Sigmoid colon (tissue), 4 donors: ENCODE data around the gene ZNF467.

Experiments used
- POLR2A ChIP-seq, 2 donors: fragments of 450-650 bp; IDR thresholded peaks; one replicate each; pipeline ENCODE4 v1.6.1; 2016; ENCODE audit warnings: antibody characterized with exemption in 2 of 2, mild to moderate bottlenecking in 2 of 2, moderate library complexity in 2 of 2
- POLR2AphosphoS5 ChIP-seq, 4 donors: sonication (generic); formaldehyde crosslinking; IDR thresholded peaks; one replicate each; pipeline ENCODE4 v1.6.1; 2017; ENCODE audit warnings: antibody characterized with exemption in 4 of 4
- TF ChIP-seq, protein P1 (sequence below), 4 experiments: fragments of 450-650 bp in 3 of 4; fragments of 200-600 bp in 1 of 4; IDR thresholded peaks; one replicate each; pipeline ENCODE4 v1.5.1; 2016 to 2019; ENCODE audit warnings: antibody characterized with exemption in 4 of 4, mild to moderate bottlenecking in 3 of 4, moderate library complexity in 2 of 4

DNA sequence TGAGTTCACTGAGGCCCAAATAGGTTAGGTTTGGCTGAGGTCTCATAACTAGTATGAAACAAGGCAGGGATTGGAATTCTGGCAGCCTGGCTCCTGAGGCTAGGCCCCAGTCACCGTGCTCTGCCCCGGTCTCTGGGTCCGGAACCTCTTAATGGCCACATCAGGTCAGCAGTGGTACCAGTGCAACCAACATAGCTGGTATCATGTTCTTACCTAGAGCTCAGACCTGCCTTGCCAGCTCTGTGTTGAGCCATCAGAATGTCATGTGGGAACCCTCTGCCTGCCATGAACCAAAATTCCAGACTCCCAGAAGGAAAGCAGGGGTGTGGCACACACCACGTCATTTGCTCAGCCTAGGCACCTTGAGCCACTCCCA lies 56.5 kb downstream of the ZNF467 start:
- TF ChIP-seq, protein P1, sequence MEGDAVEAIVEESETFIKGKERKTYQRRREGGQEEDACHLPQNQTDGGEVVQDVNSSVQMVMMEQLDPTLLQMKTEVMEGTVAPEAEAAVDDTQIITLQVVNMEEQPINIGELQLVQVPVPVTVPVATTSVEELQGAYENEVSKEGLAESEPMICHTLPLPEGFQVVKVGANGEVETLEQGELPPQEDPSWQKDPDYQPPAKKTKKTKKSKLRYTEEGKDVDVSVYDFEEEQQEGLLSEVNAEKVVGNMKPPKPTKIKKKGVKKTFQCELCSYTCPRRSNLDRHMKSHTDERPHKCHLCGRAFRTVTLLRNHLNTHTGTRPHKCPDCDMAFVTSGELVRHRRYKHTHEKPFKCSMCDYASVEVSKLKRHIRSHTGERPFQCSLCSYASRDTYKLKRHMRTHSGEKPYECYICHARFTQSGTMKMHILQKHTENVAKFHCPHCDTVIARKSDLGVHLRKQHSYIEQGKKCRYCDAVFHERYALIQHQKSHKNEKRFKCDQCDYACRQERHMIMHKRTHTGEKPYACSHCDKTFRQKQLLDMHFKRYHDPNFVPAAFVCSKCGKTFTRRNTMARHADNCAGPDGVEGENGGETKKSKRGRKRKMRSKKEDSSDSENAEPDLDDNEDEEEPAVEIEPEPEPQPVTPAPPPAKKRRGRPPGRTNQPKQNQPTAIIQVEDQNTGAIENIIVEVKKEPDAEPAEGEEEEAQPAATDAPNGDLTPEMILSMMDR (IDR thresholded peaks at IDR 0.05): no peak
- no peak for TF ChIP-seq POLR2A (IDR thresholded peaks at IDR 0.05)
- TF ChIP-seq POLR2AphosphoS5 (IDR thresholded peaks at IDR 0.05): no peak
